H1 (cell line): ENCODE results near the gene MMP8. TPM values are rescaled to one million over a fixed set of nuclear protein-coding genes. Genes with fewer than 3 reads are reported as not detected.

Experiments used
- CTCF ChIA-PET: fragments of 300-600 bp; sonication (Branson Sonifier 250); formaldehyde crosslinking; loops from one replicate; lab custom pipeline; 2021; ENCODE audit not compliant: partially characterized antibody; lab: Charles Lee
- POLR2A ChIA-PET: fragments of 300-600 bp; sonication (Branson Sonifier 250); formaldehyde crosslinking; loops from one replicate; lab custom pipeline; 2021; ENCODE audit warnings: inconsistent platforms; ENCODE audit not compliant: partially characterized antibody; lab: Charles Lee
- DNase-seq, 2 experiments: peaks; one replicate each; pipeline versions ENCODE4 v3.0.0 to v3.0.0-alpha.2; 2010 to 2022; ENCODE audit warnings: low spot score in 2 of 2, low read depth in 1 of 2, mixed read lengths in 1 of 2
- FAIRE-seq: peaks from 2 replicates; lab custom pipeline; 2011; peaks lifted over from hg19 to GRCh38; lab: Jason Lieb, UNC
- H2AFZ ChIP-seq: 2 replicates; pipeline ENCODE4 v1.8.1; 2012; ENCODE audit warnings: low read length, inconsistent platforms
- H2AK5ac ChIP-seq: 2 replicates; pipeline ENCODE4 v1.6.1; 2013; ENCODE audit warnings: low read depth, low read length
- H2BK120ac ChIP-seq: replicated peaks from 2 replicates; pipeline ENCODE3; 2013; ENCODE audit warnings: low read depth, low read length, inconsistent platforms
- H2BK12ac ChIP-seq: 2 replicates; pipeline ENCODE4 v1.6.1; 2013; ENCODE audit warnings: low read depth, low read length
- H2BK15ac ChIP-seq: 2 replicates; pipeline ENCODE4 v1.6.1; 2013; ENCODE audit warnings: low read length
- H2BK20ac ChIP-seq: 2 replicates; pipeline ENCODE4 v1.6.1; 2013; ENCODE audit warnings: low read length
- H2BK5ac ChIP-seq: 2 replicates; pipeline ENCODE4 v1.6.1; 2013; ENCODE audit warnings: low read depth, low read length
- H3K14ac ChIP-seq: 2 replicates; pipeline ENCODE4 v1.6.1; 2013; ENCODE audit warnings: inconsistent platforms; ENCODE audit not compliant: insufficient read length
- H3K18ac ChIP-seq: 2 replicates; pipeline ENCODE4 v1.6.1; 2013; ENCODE audit warnings: low read length; ENCODE audit errors: extremely low read depth
- H3K23ac ChIP-seq: 2 replicates; pipeline ENCODE4 v1.6.1; 2013; ENCODE audit warnings: inconsistent platforms; ENCODE audit not compliant: insufficient read length
- H3K23me2 ChIP-seq: 2 replicates; pipeline ENCODE4 v1.6.1; 2013; ENCODE audit warnings: low read depth, low read length
- H3K27ac ChIP-seq: 2 replicates; pipeline ENCODE4 v1.6.1; 2011; ENCODE audit warnings: low read depth, low read length, inconsistent platforms
- H3K27me3 ChIP-seq, 4 experiments: replicated peaks in 1 of 4; 1 replicate in 1 of 4; 2 replicates in 3 of 4; pipeline versions ENCODE4 v1.6.1 to v1.8.1; 2011 to 2013; ENCODE audit warnings: low read length in 3 of 4, mild to moderate bottlenecking in 3 of 4, inconsistent platforms in 2 of 4, mixed read lengths in 2 of 4, moderate library complexity in 1 of 4; ENCODE audit not compliant: control insufficient read depth in 3 of 4, insufficient read depth in 3 of 4; ENCODE audit errors: extremely low read depth in 1 of 4
- H3K36me3 ChIP-seq, 4 experiments: 2 replicates each; pipeline versions ENCODE4 v1.6.1 to v1.8.1; 2011 to 2013; ENCODE audit warnings: mild to moderate bottlenecking in 4 of 4, low read length in 3 of 4, moderate library complexity in 2 of 4, control low read depth in 1 of 4, inconsistent platforms in 1 of 4; ENCODE audit not compliant: insufficient read depth in 4 of 4, control insufficient read depth in 2 of 4
- H3K4ac ChIP-seq: replicated peaks from 2 replicates; pipeline ENCODE3; 2013; ENCODE audit warnings: low read length, low read depth, mixed read lengths, inconsistent platforms; ENCODE audit not compliant: insufficient read length
- H3K4me1 ChIP-seq, 4 experiments: replicated peaks in 1 of 4; 1 replicate in 1 of 4; 2 replicates in 3 of 4; pipeline versions ENCODE4 v1.6.1 to v1.8.1; 2011 to 2013; ENCODE audit warnings: low read length in 3 of 4, inconsistent platforms in 2 of 4, mixed read lengths in 1 of 4; ENCODE audit not compliant: insufficient read depth in 4 of 4, control insufficient read depth in 3 of 4
- H3K4me2 ChIP-seq, 2 experiments: 2 replicates each; pipeline versions ENCODE4 v1.6.1 to v1.8.1; 2011 to 2013; ENCODE audit warnings: low read depth in 2 of 2, low read length in 2 of 2, control low read depth in 1 of 2, inconsistent platforms in 1 of 2, mild to moderate bottlenecking in 1 of 2; ENCODE audit not compliant: insufficient read depth in 1 of 2
- H3K4me3 ChIP-seq, 4 experiments: fragments of 200-600, 300-600 bp in 1 of 4; sonication (generic), shearing (Covaris generic), sonication (Bioruptor Twin) in 1 of 4; 2 replicates each; pipeline versions ENCODE4 v1.5.1 to v1.8.1; 2011 to 2016; ENCODE audit warnings: low read length in 4 of 4, low read depth in 3 of 4, control low read depth in 2 of 4, inconsistent platforms in 2 of 4, mild to moderate bottlenecking in 2 of 4, mixed read lengths in 1 of 4, moderate library complexity in 1 of 4; ENCODE audit not compliant: insufficient read depth in 2 of 4; ENCODE audit errors: extremely low read depth in 1 of 4
- H3K56ac ChIP-seq: replicated peaks from 2 replicates; pipeline ENCODE3; 2013; ENCODE audit warnings: low read depth, mild to moderate bottlenecking, mixed read lengths, low read length, inconsistent platforms; ENCODE audit not compliant: insufficient read length
- H3K79me1 ChIP-seq: 2 replicates; pipeline ENCODE4 v1.6.1; 2013; ENCODE audit warnings: low read depth, low read length, control low read depth
- H3K79me2 ChIP-seq, 2 experiments: 2 replicates each; pipeline versions ENCODE4 v1.6.1 to v1.8.1; 2012 to 2013; ENCODE audit warnings: low read length in 2 of 2, mild to moderate bottlenecking in 2 of 2, inconsistent platforms in 1 of 2; ENCODE audit not compliant: insufficient read depth in 2 of 2, control insufficient read depth in 1 of 2
- H3K9ac ChIP-seq, 4 experiments: replicated peaks in 1 of 4; 1 replicate in 1 of 4; 2 replicates in 3 of 4; pipeline versions ENCODE4 v1.6.1 to v1.8.1; 2011 to 2013; ENCODE audit warnings: low read depth in 3 of 4, low read length in 3 of 4, control low read depth in 2 of 4, mild to moderate bottlenecking in 2 of 4, moderate library complexity in 2 of 4, inconsistent platforms in 1 of 4; ENCODE audit errors: extremely low read depth in 1 of 4
- H3K9me3 ChIP-seq, 2 experiments: 2 replicates each; pipeline versions ENCODE4 v1.6.1 to v1.8.1; 2012 to 2013; ENCODE audit warnings: mild to moderate bottlenecking in 2 of 2, moderate library complexity in 2 of 2, control low read depth in 1 of 2, inconsistent platforms in 1 of 2, low read depth in 1 of 2, low read length in 1 of 2, mixed read lengths in 1 of 2; ENCODE audit not compliant: insufficient read depth in 2 of 2
- H4K20me1 ChIP-seq, 2 experiments: replicated peaks in 1 of 2; 2 replicates each; pipeline versions ENCODE3 to v1.8.1; 2011 to 2013; ENCODE audit warnings: inconsistent platforms in 2 of 2, low read length in 2 of 2, mild to moderate bottlenecking in 1 of 2; ENCODE audit not compliant: insufficient read depth in 2 of 2, control insufficient read depth in 1 of 2
- H4K5ac ChIP-seq: 2 replicates; pipeline ENCODE4 v1.6.1; 2013; ENCODE audit warnings: low read length, low read depth, mixed read lengths, inconsistent platforms; ENCODE audit not compliant: insufficient read length
- H4K8ac ChIP-seq: 2 replicates; pipeline ENCODE4 v1.8.0; 2013; ENCODE audit warnings: mild to moderate bottlenecking, moderate library complexity, low read length, inconsistent platforms; ENCODE audit not compliant: insufficient read depth; ENCODE audit errors: extremely low read depth
- H4K91ac ChIP-seq: replicated peaks from 2 replicates; pipeline ENCODE3; 2013; ENCODE audit warnings: low read length, mixed read lengths, inconsistent platforms; ENCODE audit not compliant: insufficient read length
- BRCA1 ChIP-seq: IDR thresholded peaks from 2 replicates; pipeline ENCODE4 v1.6.1; 2012; ENCODE audit warnings: low read depth, low read length, improper control_type of control experiment
- CTBP2 ChIP-seq: IDR thresholded peaks from 2 replicates; pipeline ENCODE4 v1.7.0; 2011; ENCODE audit warnings: borderline replicate concordance, mild to moderate bottlenecking, moderate library complexity, mixed read lengths, low read length; ENCODE audit not compliant: insufficient read depth, insufficient read length
- CTCF ChIP-seq, 3 experiments: IDR thresholded peaks; 1 replicate in 2 of 3; 2 replicates in 1 of 3; pipeline versions ENCODE4 v1.5.1 to v1.6.1; 2011; ENCODE audit warnings: low read length in 3 of 3, mild to moderate bottlenecking in 3 of 3, inconsistent platforms in 2 of 3, low read depth in 1 of 3, moderate library complexity in 1 of 3; ENCODE audit not compliant: insufficient read depth in 1 of 3; ENCODE audit errors: control extremely low read depth in 1 of 3
- POLR2A ChIP-seq, 2 experiments: IDR thresholded peaks; 1 replicate in 1 of 2; 2 replicates in 1 of 2; pipeline ENCODE4 v1.6.1; 2011; ENCODE audit warnings: low read depth in 2 of 2, low read length in 2 of 2, mild to moderate bottlenecking in 2 of 2; ENCODE audit errors: control extremely low read depth in 1 of 2
- POU5F1 ChIP-seq: IDR thresholded peaks from 2 replicates; pipeline ENCODE4 v1.6.1; 2011; ENCODE audit warnings: low read depth, mild to moderate bottlenecking, low read length, moderate library complexity
- RFX5 ChIP-seq: IDR thresholded peaks from 2 replicates; pipeline ENCODE4 v1.6.1; 2011; ENCODE audit warnings: low read depth, low read length, improper control_type of control experiment, borderline replicate concordance
- SP4 ChIP-seq: IDR thresholded peaks from 2 replicates; pipeline ENCODE4 v1.6.1; 2012; ENCODE audit warnings: low read length, inconsistent platforms
- TCF12 ChIP-seq: IDR thresholded peaks from 2 replicates; pipeline ENCODE4 v1.6.1; 2011; ENCODE audit warnings: low read depth, mild to moderate bottlenecking, low read length
- WGBS, 2 experiments: shearing (Covaris generic) in 1 of 2; methylation state at CpG; one replicate each; pipeline versions ENCODE4 v1.1.6 to v1.1.7; 2013 to 2015; ENCODE audit warnings: low lambda C conversion rate in 2 of 2, mixed read lengths in 2 of 2, inconsistent platforms in 1 of 2, low coverage in 1 of 2, missing lambda C conversion rate in 1 of 2; ENCODE audit not compliant: insufficient replicate concordance in 2 of 2, insufficient coverage in 1 of 2, insufficient read length in 1 of 2; ENCODE audit errors: extremely low coverage in 1 of 2, missing lambda C conversion rate in 1 of 2; 5-methylcytosine and 5-hydroxymethylcytosine counted together
- polyA plus RNA-seq, 7 experiments: library from polyadenylated mRNA; depleted of rRNA in 3 of 7; stranded (reverse) in 5 of 7; unstranded in 2 of 7; fragments of >200 nt in 5 of 7; fragments of 200-250 nt in 2 of 7; gene quantifications; 1 replicate in 5 of 7; 2 replicates in 1 of 7; 4 replicates in 1 of 7; pipeline versions ENCODE4 v1.2.1 to v1.2.3, GENCODE V29; 2011 to 2013; ENCODE audit warnings: missing spikeins in 2 of 7, mixed read lengths in 2 of 7
- total RNA-seq: library from RNA; stranded (reverse); fragmentation: NEBNext Ultra II Directional; extraction: Animal tissue kit (Norgen Biotek cat#: 25700); gene quantifications from 2 replicates; pipeline ENCODE4 v1.2.1, GENCODE V29; 2021

MMP8 gene
- total and polyA plus RNA-seq, 2 of the 8 experiments (the other 6 are each of a cell fraction or from before 2014, with no cell fraction given): not detected

- Histone ChIP-seq H3K36me3 (no peaks in the 10 kb centered on the region), H2BK5ac (no peak within 1 kb of the TSS), H3K14ac (no peak within 1 kb of the TSS), H3K9me3 (no peaks in the 10 kb centered on the region), H3K79me2 (no peaks in the 10 kb centered on the region), H4K8ac (no peak within 1 kb of the TSS), H4K5ac (no peak within 1 kb of the TSS), H2BK12ac (no peak within 1 kb of the TSS), H2BK15ac (no peak within 1 kb of the TSS), H3K79me1 (no peaks in the 10 kb centered on the region), H2AK5ac (no peak within 1 kb of the TSS), H3K4me3 (no peak within 1 kb of the TSS), H3K27me3 (no peaks in the 10 kb centered on the region), H2BK20ac (no peak within 1 kb of the TSS), H4K91ac (no peak within 1 kb of the TSS), H3K23ac (no peak within 1 kb of the TSS), H3K23me2 (no peaks in the 10 kb centered on the region), H3K4me1 (peaks cover 0 to 3% (median 0%) of the 10 kb centered on the region in 4 experiments; a peak in 1 of 7 replicates), H4K20me1 (no peaks in the 10 kb centered on the region), H3K4ac (no peak within 1 kb of the TSS), H2BK120ac (no peak within 1 kb of the TSS), H3K4me2 (no peak within 1 kb of the TSS), H3K27ac (no peak within 1 kb of the TSS), H3K18ac (no peak within 1 kb of the TSS), H3K56ac (no peak within 1 kb of the TSS), H3K9ac (no peak within 1 kb of the TSS), H2AFZ (no peak within 1 kb of the TSS)
- no peak for DNase-seq
- no peak for TF ChIP-seq POU5F1
- TF ChIP-seq CTCF (IDR thresholded peaks at IDR 0.05; ENCODE audit: control extremely low read depth in 1 of 3, insufficient read depth in 1 of 3, low read depth in 1 of 3, low read length in 3 of 3): no peak
- TF ChIP-seq CTBP2: no peak
- TF ChIP-seq RFX5: no peak
- TF ChIP-seq TCF12: no peak
- no peak for TF ChIP-seq SP4
- TF ChIP-seq POLR2A (IDR thresholded peaks at IDR 0.05; ENCODE audit: control extremely low read depth in 1 of 2, low read depth in 2 of 2, low read length in 2 of 2): no peak
- TF ChIP-seq BRCA1: no peak
- 70% methylated on average over 5 of the region's 5 CpGs; no CpG with 5 or more reads in 1 of the 2 experiments for WGBS, 2 experiments
- FAIRE-seq: no peak
- ChIA-PET CTCF (interaction anchor here (2.3 kb wide), 1 partner anchor 27 kb away, joined by 5 read pairs; no protein-coding TSS in a partner anchor), POLR2A (no interaction called here)
These were observed 19.1 kb downstream of the MMP8 start, which contains the start of gene MMP27 for GRCh38 chr11:102705626-102706025. Gene MMP27 (minus strand): TSS chr11:102705769. CDS start chr11:102705714, 55 bp downstream.
